CD4-positive, alpha-beta T cell treated with Interleukin-2 at 100 ng/mL for 4 hours (primary cell): ENCODE measurements around the gene ZG16.
A peak's percentile ranks its signal among the peaks of the same experiment; 100 is the strongest.
"Not testable (repeated sequence)": the region's sequence is repeated elsewhere in the genome, so short reads cannot be mapped to it uniquely, and the experiment has no call there.

ENCODE experiments used
- DNase-seq: peaks from one replicate; pipeline ENCODE4 v3.0.0-alpha.2; 2020; ENCODE audit warnings: low spot score

The ZG16 gene

GRCh38 chr16:29748760-29749149 is 29.3 kb upstream of the ZG16 start:
- not testable (repeated sequence) for DNase-seq

GRCh38 chr16:29753516-29753915 is 24.5 kb upstream of the ZG16 start:
- DNase-seq, result no peak

- DNase-seq, result no peak
Measured at GRCh38 chr16:29756654-29757053, 21.4 kb upstream of the ZG16 start.

- DNase-seq, result not testable (repeated sequence)
Measured at GRCh38 chr16:29757086-29757485, 21.0 kb upstream of the ZG16 start.

GRCh38 chr16:29757950-29758466 is 20.0 kb upstream of the ZG16 start:
- no peak for DNase-seq

- DNase-seq, result no peak
Measured at GRCh38 chr16:29760567-29761279, 17.3 kb upstream of the ZG16 start.

GRCh38 chr16:29761280-29761651 is 16.8 kb upstream of the ZG16 start:
- DNase-seq, result not testable (repeated sequence)

- DNase-seq, result no peak
Measured at GRCh38 chr16:29761882-29762281, 16.2 kb upstream of the ZG16 start.

GRCh38 chr16:29763326-29763725 is 14.7 kb upstream of the ZG16 start:
- no peak for DNase-seq

- DNase-seq, result no peak
Measured at GRCh38 chr16:29765167-29766032, 12.7 kb upstream of the ZG16 start.

- no peak for DNase-seq
Measured at GRCh38 chr16:29766571-29766970, 11.5 kb upstream of the ZG16 start.

GRCh38 chr16:29767062-29767461 is 11.0 kb upstream of the ZG16 start:
- DNase-seq, result no peak

GRCh38 chr16:29769507-29769906 is 8.5 kb upstream of the ZG16 start:
- no peak for DNase-seq

- no peak for DNase-seq
Measured at GRCh38 chr16:29770250-29770929, 7.7 kb upstream of the ZG16 start.

- DNase-seq, result not testable (repeated sequence)
Measured at GRCh38 chr16:29772330-29772729, 5.7 kb upstream of the ZG16 start.

GRCh38 chr16:29774730-29775129 is 3.3 kb upstream of the ZG16 start:
- DNase-seq, result no peak

- no peak for DNase-seq
Measured at GRCh38 chr16:29775742-29776408, 2.2 kb upstream of the ZG16 start.

- no peak for DNase-seq
Measured at GRCh38 chr16:29779474-29779873, 1.4 kb downstream of the ZG16 start.

GRCh38 chr16:29783094-29783953 is 5.3 kb downstream of the ZG16 start:
- not testable (repeated sequence) for DNase-seq

GRCh38 chr16:29784157-29784556 is 6.1 kb downstream of the ZG16 start:
- DNase-seq, result peak; percentile 38

- peak; percentile 81 for DNase-seq
Measured at GRCh38 chr16:29784901-29785500, 6.9 kb downstream of the ZG16 start.
